Fibroblast of skin of right biceps (primary cell): Measurements from ENCODE around the gene PLA2G1B.
"Not testable (repeated sequence)": the region's sequence is repeated elsewhere in the genome, so short reads cannot be mapped to it uniquely, and the experiment has no call there.

ENCODE experiments used
- DNase-seq: peaks from one replicate; pipeline ENCODE4 v3.0.0-alpha.2; 2013

Gene PLA2G1B

DNA sequence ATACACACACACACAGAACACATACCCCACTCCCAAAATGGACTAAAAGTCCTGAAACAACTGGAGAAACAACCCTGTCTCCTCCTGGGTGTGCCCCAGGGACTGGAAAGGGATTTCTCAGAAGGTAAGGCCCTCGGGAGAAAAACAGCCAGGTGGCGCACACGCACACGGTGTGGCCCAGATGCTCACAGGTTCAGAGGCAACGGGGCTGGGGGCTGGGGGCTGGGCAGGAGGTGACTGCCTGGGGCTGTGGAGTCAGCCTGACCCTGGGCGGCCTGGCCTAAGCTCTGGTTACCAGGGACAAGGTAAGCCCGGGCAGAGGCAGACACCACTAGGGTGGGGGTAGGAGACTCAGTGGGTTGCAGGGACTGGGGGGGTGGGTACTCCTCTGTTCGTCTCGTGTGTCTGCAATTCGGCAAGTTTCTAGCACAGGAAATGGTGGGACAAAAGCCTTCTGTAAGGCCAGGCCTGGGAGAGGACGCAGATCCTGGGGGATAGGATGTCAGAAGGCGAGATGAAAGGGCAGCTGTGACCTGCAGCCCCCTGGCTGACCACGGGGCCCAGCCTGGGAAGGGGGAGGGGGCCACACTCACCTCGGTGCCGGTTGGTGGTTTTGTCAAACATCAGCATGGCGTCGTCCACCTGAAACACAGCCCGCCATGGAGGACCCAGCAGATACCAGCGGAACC, 31.0 kb upstream of the PLA2G1B start:
- DNase-seq = no peak

DNA sequence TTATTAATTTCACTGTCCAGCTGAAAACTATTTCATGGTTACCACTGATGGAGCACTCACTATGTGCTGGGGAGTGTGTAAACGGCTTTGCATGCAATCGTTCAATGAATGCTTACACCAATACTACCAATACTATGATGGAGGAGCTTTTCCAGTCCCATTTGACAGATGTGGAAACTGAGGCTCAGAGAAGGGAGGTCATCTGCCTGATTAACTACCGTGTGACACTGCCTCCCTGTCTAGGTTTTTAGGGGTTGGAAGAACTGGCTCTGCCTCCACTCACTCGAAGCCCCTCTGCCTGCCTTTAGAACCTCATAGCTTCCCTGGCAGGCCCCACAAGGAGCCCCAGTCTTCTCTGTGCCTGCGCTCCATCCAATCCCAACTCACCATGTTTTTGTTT, 29.5 kb upstream of the PLA2G1B start:
- no peak for DNase-seq

DNA sequence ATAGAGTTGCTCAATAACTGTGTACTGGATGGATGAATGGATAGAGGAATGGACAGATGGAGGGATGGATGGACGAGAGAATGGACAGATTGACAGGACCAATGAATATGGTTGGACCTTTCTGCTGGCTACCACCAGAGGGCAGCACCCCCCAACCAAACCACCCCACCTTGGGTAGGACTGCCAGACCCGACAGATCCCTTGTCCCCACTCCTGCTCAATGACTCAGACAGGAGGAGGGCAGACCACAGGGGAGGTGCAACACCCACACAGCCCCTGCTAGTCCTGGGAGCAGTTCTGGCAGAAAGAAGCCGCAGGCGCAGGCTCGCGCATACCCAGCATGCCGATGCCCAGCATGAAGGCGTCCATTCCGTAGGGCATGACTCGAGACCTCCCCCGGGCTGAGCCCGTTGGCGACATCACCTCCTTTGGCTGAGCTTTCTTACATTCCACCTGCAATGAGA, 29.0 kb upstream of the PLA2G1B start:
- DNase-seq = peak; percentile 89

DNA sequence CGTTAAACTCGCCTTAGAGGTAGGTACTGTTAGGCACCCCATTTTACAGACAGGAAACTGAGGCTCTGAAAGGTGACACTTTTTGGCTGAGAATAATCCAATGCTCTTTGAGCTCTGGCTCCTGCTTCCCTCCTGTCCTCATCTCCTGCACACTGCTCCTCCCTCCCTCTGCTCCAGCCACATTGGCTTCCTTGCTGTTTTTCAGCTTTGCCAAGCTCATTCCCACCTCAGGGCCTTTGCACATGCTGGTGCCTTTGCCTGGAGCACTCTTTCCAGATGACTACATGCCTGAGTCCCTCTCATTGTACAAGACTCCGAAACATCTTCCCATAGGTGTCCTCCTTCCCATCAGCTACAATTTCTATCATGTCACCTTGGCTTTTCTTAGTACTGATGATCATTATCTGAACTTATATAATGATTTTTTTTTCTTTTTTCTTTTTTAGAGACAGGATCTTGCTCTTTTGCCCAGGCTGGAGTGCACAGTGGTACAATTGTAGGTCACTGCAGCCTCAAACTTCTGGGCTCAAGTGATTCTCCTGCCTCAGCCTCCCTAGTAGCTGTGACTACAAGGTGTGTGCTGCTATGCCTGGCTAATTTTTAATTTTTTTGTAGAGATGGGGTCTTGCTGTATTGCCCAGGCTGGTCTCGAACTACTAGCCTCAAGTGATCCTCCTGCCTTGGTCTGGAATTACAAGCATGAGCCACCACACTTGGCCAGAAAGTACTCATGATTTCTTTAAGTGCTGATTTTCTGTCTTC, 26.2 kb upstream of the PLA2G1B start:
- no peak for DNase-seq

DNA sequence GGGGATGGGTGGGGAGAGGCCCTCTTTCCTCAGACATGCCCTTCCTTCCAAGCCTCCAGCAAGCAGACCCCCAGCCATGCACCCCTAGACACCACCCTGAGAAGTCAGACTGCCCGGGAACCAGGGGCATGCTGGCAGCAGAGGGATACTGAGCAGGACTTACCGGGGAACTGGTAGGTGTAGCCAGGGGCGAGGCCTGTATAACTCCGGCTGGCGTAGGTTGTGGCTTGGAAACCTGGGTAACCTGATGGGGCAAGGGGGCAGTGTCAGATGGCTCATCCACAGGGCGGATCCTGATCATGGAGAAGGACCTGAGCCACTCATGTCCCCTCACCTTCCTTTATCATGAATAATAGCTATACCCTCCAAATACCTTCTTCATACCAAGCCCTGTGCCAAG, 25.6 kb upstream of the PLA2G1B start:
- DNase-seq = no peak

DNA sequence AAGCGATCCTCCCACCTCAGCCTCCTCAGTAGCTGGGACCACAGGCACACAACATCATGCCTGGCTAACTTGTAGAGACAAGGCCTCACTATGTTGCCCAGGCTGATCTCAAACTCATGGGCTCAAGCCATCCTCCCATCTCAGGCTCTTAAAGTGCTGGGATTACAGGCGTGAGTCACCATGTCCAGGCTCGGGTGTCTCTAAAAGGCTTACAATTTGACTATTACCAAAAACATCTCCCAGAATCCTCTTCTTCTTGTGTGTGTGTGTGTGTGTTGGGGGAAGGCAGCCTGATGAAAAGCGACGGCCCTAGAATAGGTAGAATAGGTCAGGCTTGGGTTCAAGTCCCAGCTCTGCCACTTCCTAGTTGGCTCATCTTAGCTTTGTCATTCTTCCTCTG, 24.5 kb upstream of the PLA2G1B start:
- peak; percentile 74 for DNase-seq

DNA sequence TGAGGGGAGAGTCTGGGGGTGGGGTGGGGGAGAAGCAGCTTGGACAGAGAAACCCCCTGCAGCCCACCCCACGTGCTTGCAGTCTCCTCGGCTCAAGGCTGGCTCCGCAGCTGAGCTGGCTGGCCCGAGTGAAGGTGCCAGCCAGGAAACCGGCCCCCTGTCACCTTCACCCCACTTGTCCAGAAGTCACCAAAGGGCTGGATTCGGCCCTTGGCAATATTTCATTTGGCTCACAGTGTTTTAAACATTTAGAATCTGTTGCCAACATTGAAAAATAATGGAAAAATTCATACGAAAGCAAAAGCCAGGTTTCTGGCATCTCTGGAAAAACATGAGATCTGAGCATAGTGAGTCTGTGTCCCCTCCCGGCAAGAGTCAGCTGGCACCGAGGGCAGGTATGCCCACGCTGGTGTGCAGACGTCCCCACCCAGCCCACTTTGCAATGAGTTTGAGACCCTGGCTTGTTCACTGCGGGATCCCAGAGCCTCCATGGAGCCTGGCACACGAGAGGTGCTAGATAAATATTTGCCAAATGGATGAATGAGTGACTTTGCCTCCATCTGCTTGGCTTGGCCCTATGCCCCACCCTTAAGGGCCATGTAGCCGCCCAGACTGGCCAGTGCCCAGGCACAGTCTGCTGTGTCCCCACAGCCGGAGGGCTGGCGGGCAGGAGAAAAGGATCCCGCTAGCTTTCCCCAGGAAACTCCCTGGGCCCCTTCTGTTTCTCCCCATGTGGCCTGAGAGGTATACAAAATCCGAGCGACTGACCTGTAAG, 23.2 kb upstream of the PLA2G1B start:
- no peak for DNase-seq

DNA sequence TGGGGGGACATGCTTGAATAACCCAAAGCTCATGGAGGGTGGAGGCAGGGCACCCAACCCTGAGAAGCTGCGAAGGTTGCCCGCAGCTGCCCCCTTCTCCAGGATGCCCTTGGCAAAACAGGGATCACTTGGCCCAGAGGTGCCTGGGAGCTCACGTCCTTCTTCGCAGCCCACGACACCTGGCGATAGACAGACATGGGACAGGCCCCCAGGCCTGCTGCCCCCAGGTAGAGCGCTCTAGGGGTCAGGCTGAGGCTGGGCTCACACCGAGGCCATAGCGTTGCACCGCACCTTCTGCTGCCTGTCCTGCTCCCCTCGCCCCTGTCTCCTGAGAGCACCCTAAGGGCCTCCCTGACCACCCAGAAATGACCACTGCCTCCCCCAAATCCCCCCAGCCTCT, 20.2 kb upstream of the PLA2G1B start:
- no peak for DNase-seq

DNA sequence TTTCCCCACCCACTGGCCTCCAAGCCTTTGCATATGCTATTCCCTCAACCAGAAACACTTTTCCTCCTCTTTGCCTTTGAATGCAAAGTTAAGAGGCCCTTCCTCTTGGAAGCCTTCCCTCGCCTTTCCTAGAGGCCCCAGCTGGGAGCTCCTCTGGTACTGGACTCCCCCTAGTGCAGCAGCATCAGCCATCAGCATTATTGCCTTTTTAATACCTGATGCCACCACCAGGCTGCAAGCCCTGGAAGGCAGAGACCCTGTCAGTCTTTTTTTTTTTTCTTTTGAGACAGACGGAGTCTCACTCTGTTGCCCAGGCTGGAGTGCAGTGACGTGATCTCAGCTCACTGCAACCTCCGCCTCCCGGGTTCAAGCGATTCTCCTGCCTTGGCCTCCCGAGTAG, 19.1 kb upstream of the PLA2G1B start:
- no peak for DNase-seq

DNA sequence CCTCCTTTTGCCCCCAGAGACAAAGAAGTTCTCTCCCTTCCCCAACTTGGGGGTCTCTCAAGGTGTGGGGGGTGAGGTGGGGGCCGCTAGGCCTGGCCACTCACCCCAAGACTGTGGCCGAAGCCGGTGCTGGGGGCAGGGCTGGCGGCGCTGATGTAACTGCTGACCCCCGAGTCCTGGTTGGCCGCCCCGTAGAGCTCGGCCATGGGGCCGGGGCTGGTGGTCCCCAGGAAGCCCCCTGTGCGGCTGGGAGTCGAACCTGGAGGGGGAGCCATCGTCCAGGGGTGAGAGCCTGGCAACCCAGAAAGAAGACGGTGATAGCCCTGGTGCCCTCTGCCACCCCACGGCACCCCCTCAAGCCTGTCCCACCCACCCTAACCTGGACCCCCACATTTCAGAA, 18.5 kb upstream of the PLA2G1B start:
- DNase-seq = no peak

DNA sequence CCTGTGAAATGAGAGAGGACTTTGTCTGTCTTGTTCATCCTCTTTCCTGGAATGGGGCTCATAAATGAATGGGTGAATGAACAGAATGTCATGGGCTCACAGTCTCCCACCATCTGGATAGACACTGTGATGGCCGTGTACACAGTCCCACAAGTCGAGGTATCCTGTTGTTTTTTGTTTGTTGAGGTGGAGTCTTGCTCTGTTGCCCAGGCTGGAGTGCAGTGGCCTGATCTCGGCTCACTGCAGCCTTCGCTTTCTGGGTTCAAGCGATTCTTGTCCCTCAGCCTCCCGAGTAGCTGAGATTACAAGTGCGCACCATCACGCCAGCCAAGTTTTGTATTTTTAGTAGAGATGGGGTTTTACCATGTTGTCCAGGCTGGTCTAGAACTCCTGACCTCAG, 16.1 kb upstream of the PLA2G1B start:
- DNase-seq = no peak

DNA sequence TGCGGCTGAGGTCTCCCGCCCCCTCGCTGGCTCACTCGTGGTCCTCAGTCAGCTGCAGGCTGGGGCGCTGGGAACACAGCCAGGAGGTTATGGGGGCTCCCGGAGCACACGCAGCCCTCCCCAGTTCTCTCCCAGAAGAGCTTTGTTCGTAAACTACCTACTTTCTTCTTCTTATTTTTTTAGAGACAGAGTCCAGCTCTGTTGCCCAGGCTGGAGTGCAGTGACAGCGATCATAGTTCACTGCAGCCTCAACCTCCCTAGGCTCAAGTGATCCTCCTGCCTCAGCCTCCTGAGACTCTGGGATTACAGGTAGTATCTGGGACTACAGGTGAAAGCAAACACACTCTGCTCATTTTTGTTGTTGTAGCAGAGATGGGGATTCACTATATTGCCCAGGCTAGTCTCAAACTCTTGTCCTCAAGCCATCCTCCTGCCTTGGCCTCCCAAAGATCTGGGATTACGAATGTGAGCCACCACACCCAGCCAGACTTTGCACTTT, 15.5 kb upstream of the PLA2G1B start:
- no peak for DNase-seq

DNA sequence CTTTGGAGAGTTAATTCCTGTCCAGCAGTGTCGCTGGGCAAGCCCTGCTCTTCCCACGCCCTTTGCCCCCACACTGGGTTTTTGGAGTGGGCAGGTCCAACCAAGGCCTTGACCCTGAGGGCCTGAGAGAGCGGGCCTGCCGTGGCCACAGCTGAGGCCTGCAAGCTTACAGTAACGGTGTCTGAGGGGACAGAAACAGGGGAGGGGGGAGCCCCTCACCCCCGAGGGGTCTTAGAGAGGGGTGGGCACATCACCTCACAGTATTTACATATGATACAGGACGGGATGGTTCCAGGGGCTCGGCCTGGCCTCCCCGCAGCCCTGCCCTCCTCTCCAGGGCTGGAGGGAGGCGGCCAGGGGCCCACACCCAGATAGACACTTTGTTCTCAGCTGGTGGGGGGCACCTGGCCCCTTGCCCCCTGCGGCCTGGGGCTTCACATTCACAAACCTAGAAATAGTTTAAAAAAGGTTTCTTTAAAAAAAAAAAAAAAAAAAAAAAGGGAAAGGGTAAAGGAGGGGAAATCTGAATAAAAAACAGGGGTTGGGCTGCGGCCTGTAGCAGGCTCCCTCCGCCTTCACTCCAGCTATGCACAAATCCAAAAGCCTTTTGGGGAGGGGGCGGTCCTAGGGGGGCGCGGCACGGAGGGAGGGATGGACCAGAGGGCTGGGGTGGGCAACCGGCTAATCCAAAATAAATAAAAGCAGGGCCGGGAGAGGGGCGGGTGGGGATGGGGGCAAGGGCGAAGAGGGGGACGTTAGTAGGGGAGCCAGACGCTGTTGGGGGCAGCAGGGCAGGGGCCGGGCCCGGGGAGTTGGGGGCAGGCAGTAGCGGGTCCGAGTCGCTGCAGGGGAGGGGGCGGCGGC, 14.8 kb upstream of the PLA2G1B start:
- DNase-seq = no peak

DNA sequence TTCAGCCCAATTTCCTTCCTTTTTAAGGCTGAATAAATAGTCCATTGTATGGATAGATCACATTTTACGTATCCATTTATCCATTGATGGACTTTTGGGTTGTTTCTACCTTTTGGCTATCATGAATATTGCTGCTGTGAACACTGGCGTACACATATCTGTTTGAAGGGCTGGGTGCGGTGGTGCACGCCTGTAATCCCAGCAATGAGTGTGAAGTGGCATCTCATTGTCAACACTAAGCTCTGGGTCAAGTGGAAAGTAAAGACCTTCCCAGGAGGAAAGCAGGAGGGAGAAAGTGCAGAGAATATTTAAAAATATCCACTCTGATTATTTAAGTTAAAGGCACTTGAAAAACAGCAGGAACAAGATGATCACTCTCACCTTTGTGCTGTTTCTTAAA, 11.7 kb upstream of the PLA2G1B start:
- no peak for DNase-seq

DNA sequence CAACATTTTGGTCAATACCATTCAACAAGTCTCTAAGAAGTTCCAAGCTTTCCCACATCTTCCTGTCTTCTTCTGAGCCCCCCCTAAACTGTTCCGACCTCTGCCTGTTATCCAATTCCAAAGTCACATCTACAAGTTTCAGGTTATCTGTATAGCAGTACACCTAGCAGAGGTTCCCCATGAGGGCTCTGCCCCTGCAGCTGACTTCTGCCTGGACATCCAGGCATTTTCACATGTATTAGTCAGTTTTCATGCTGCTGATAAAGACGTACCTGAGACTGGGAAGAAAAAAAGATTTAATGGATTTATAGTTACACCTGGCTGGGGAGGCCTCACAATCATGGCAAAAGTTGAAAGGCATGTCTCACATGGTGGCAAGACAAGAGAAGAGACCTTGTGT, 10.2 kb upstream of the PLA2G1B start:
- no peak for DNase-seq

DNA sequence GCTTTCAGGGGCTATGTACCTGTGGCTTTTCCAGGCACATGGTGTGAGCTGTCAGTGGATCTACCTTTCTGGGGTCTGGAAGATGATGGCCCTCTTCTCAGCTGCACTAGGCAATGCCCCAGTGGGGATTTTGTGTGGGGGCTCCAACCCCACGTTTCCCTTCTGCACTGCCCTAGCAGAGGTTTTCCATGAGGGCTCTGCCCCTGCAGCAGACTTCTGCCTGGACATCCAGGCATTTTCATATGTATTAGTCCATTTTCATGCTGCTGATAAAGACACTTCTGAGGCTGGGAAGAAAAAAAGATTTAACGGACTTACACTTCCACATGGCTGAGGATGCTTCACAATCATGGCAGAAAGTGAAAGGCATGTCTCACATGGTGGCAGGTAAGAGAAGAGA, 8.8 kb upstream of the PLA2G1B start:
- DNase-seq = not testable (repeated sequence)

DNA sequence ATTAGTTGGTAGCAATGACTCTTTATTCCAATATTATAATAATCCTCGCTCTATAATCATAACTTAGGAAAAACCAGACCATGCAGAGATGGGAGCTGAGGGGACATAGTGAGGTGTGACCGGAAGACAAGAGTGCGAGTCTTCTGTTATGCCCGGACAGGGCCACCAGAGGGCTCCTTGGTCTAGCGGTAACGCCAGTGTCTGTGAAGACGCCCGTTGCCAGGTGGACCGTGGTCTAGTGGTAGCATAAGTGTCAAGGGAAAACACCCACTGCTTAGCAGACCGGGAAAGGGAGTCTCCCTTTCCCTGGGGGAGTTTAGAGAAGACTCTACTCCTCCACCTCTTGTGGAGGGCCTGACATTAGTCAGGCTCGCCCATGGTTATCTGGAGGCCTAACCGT, 7.9 kb upstream of the PLA2G1B start:
- DNase-seq = peak; percentile 47

DNA sequence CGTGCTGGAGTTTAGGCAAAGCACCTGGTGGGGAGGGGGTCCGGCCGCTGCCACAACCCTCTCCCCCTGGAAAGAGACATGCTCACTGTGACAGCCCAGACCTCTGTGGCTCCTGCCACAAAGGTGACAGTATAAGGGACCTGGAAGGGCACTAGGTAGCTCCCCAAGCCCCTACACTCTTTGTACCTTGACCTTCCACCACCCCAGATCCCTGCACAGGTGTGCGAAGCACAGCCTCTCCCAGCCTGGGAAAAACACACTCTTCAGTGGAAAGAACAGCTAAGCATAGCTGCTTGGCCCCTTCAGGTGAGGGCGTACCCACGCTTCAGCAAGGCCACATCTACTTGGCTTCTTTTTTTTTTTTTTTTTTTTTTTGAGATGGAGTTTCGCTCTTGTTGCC, 4.9 kb upstream of the PLA2G1B start:
- no peak for DNase-seq

DNA sequence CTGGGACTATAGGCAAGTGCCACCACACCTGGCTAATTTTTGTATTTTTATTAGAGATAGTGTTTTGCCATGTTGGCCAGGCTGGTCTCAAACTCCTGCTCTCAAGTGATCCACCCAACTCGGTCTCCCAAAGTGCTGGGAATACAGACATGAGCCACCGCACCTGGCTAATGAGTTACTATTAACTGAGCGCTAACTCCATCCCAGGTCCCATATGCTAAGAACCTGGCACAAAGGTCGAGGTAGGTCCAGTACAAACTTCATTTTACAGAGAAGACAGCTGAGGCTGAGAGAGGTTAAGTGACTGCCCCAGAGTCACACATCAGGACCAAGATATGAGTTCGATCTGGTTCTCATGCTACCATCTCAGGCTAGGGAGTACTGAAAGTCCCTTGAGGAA, 4.5 kb upstream of the PLA2G1B start:
- no peak for DNase-seq

DNA sequence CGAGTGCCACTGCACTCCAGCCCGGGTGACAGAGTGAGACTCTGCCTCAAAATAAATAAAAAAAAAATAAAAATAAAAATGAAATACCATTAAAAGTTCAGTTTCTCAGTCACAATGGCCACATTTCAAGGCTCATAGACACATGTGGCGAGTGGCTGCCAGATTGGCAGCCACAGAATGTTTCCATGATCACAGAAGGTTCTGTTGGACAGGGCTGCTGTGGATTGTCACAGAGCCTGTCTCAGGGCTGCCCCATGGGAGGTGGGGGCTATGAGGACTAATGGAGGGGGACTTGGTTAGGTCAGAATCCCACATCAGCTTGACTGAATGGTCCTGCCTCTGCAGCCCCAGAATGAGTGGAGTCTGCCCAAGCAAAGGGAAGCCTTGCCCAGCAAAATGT, 3.8 kb upstream of the PLA2G1B start:
- DNase-seq = no peak

DNA sequence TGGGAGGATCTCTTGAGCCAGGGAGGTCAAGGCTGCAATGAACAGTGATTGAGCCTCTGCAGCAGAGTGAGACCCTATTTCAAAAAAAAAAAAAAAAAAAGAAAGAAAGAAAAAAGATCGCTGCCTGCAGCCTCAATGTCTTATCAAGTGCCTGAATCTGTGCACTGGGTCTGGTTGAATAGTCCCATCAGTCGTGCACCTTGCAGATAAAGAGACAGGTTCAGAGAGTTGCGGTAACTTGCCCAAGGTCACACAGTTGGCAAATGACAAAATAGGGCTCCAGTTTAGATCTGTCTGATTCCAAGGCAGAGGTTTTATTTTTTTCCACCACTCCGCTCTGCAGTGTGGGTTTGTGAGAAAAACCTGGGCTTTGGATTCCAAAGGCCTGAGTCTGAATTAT, 649 bp upstream of the PLA2G1B start:
- no peak for DNase-seq

DNA sequence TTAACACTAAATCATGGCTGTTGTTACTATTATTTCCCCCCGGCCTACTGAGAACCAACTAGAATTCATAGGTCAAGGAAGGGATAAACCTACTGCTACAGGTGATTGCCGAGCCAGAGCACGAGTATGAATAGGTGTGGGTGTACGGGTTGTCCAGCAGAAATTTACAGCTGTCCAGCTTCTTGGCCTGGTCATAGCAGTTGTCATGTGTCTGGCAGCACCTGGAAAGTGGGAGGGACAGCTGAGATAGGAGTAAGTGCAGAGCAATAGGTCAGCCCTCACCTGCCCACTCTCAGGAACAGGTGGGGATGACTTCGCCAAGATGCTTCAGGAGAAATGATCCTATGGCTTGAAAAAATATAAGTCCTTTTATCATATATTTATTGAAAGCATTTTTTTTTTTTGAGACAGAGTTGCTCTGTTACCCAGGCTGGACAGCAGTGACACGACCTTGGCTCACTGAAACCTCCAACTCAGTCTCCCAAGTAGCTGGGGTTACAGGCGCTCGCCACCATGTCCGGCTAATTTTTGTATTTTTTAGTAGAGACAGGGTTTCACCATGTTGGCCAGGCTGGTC, 2.6 kb downstream of the PLA2G1B start:
- DNase-seq = no peak
